K562 (cell line): ENCODE results near the gene EEF2. TPM values are rescaled to one million over a fixed set of nuclear protein-coding genes. Genes with fewer than 3 reads are reported as not detected.

Experiments
- ATAC-seq: fragments of 200-7000 bp; cut with Tn5 transposase; 3 replicates; pipeline ENCODE4 v1.9.1; 2020; ENCODE audit warnings: moderate library complexity
- BruUV-seq: library from RNA; stranded (reverse); fragments of 400-500 nt; replicated peaks from 2 replicates; lab custom pipeline; 2021; lab: Mats Ljungman, UMichigan
- CTCF ChIA-PET: fragments of 300-600 bp; formaldehyde crosslinking; extraction: SDS; loops from one replicate; lab custom pipeline; 2021; ENCODE audit warnings: low intra/inter-chr PET ratio; lab: Yijun Ruan, JAX
- POLR2A ChIA-PET: fragments of 300-600, 350-650 bp; sonication (Branson Sonifier 250); formaldehyde crosslinking; extraction: SDS; loops from one replicate; lab custom pipeline; 2021; ENCODE audit warnings: antibody characterized with exemption, inconsistent platforms; lab: Yijun Ruan, JAX
- DNase-seq, 4 experiments: peaks; one replicate each; pipeline versions ENCODE4 v3.0.0 to v3.0.0-alpha.2; 2011 to 2018; ENCODE audit warnings: low spot score in 3 of 4, mixed read lengths in 3 of 4; ENCODE audit errors: extremely low read depth in 1 of 4
- FAIRE-seq: peaks from 2 replicates; lab custom pipeline; 2011; peaks lifted over from hg19 to GRCh38; lab: Jason Lieb, UNC
- H2AFZ ChIP-seq: 2 replicates; pipeline ENCODE4 v1.6.0; 2011; ENCODE audit warnings: low read depth, low read length, control low read depth, inconsistent platforms
- H3K27ac ChIP-seq: fragments of 200-600 bp; 3 replicates; pipeline ENCODE4 v1.8.0; 2011; ENCODE audit warnings: low read depth, mild to moderate bottlenecking, control low read depth, inconsistent platforms, low read length, moderate library complexity, mixed read lengths; ENCODE audit errors: extremely low read depth
- H3K27me3 ChIP-seq, 2 experiments: fragments of 300-600 bp in 1 of 2; 2 replicates in 1 of 2; 3 replicates in 1 of 2; pipeline versions ENCODE4 v1.6.0 to v1.8.0; 2011; ENCODE audit warnings: inconsistent platforms in 2 of 2, low read length in 2 of 2, mild to moderate bottlenecking in 1 of 2, mixed read lengths in 1 of 2, moderate library complexity in 1 of 2; ENCODE audit not compliant: control insufficient read depth in 2 of 2, insufficient read depth in 2 of 2
- H3K36me3 ChIP-seq: fragments of 300-600 bp; 3 replicates; pipeline ENCODE4 v1.8.0; 2011; ENCODE audit warnings: mild to moderate bottlenecking, low read length, inconsistent platforms; ENCODE audit not compliant: control insufficient read depth, insufficient read depth
- H3K4me1 ChIP-seq, 2 experiments: fragments of 200-600 bp in 1 of 2; replicated peaks in 1 of 2; 2 replicates in 1 of 2; 3 replicates in 1 of 2; pipeline versions ENCODE4 v1.5.1 to v1.8.0; 2011; ENCODE audit warnings: inconsistent platforms in 2 of 2, low read length in 2 of 2, mild to moderate bottlenecking in 1 of 2, mixed read lengths in 1 of 2, moderate library complexity in 1 of 2; ENCODE audit not compliant: control insufficient read depth in 2 of 2, insufficient read depth in 2 of 2
- H3K4me2 ChIP-seq: 2 replicates; pipeline ENCODE4 v1.6.1; 2011; ENCODE audit warnings: low read length, control low read depth, inconsistent platforms, mixed read lengths; ENCODE audit not compliant: insufficient read depth
- H3K4me3 ChIP-seq: fragments of 200-600 bp; sonication (generic), shearing (Covaris generic); 2 replicates; pipeline ENCODE4 v1.5.1; 2016; ENCODE audit warnings: control low read depth, inconsistent platforms
- H3K79me2 ChIP-seq: fragments of 200-600 bp; 3 replicates; pipeline ENCODE4 v1.8.0; 2011; ENCODE audit warnings: low read length, inconsistent platforms; ENCODE audit not compliant: control insufficient read depth, insufficient read depth
- H3K9ac ChIP-seq, 2 experiments: 2 replicates each; pipeline versions ENCODE4 v1.6.0 to v1.6.1; 2011; ENCODE audit warnings: low read depth in 2 of 2, low read length in 2 of 2, control low read depth in 1 of 2, inconsistent platforms in 1 of 2, mild to moderate bottlenecking in 1 of 2, mixed read lengths in 1 of 2; ENCODE audit not compliant: insufficient read depth in 1 of 2
- H3K9me1 ChIP-seq: one replicate; pipeline ENCODE4 v1.6.0; 2011; ENCODE audit warnings: inconsistent platforms, mild to moderate bottlenecking, low read length, moderate library complexity; ENCODE audit not compliant: control insufficient read depth, insufficient read depth
- H3K9me3 ChIP-seq: replicated peaks from 2 replicates; pipeline ENCODE4 v1.5.1; 2011; ENCODE audit warnings: low read depth, low read length, inconsistent platforms; ENCODE audit not compliant: control insufficient read depth, insufficient read depth
- H4K20me1 ChIP-seq: replicated peaks from 2 replicates; pipeline ENCODE4 v1.6.1; 2011; ENCODE audit warnings: low read length, inconsistent platforms, mixed read lengths; ENCODE audit not compliant: control insufficient read depth, insufficient read depth
- CEBPB ChIP-seq: fragments of 450-650 bp; IDR thresholded peaks from 2 replicates; pipeline ENCODE4 v1.6.1; 2016; ENCODE audit warnings: missing genetic modification characterization, missing compliant biosample characterization
- DIDO1 ChIP-seq: fragments of 450-650 bp; IDR thresholded peaks from 2 replicates; pipeline ENCODE4 v1.6.1; 2016; ENCODE audit warnings: low read depth, missing biosample characterization, missing genetic modification characterization
- GATAD2A ChIP-seq: fragments of 450-650 bp; IDR thresholded peaks from 2 replicates; pipeline ENCODE4 v1.6.1; 2017
- GATAD2B ChIP-seq: fragments of 450-650 bp; IDR thresholded peaks from 2 replicates; pipeline ENCODE4 v1.6.1; 2017; ENCODE audit warnings: mild to moderate bottlenecking, borderline replicate concordance
- GTF2A2 ChIP-seq: IDR thresholded peaks from 2 replicates; pipeline ENCODE4 v1.6.1; 2016; ENCODE audit warnings: mild to moderate bottlenecking, missing genetic modification characterization, missing compliant biosample characterization
- HDAC8 ChIP-seq: fragments of 450-650 bp; IDR thresholded peaks from 2 replicates; pipeline ENCODE4 v1.6.1; 2016; ENCODE audit warnings: mild to moderate bottlenecking, missing genetic modification characterization, moderate library complexity, missing compliant biosample characterization
- NEUROD1 ChIP-seq: fragments of 150-350 bp; IDR thresholded peaks from 2 replicates; pipeline ENCODE4 v1.6.1; 2014; ENCODE audit warnings: borderline replicate concordance, low read length, low read depth; ENCODE audit not compliant: partially characterized antibody
- POLR3A ChIP-seq: IDR thresholded peaks from 2 replicates; pipeline ENCODE4 v1.6.1; 2011; ENCODE audit warnings: borderline replicate concordance, mild to moderate bottlenecking, moderate library complexity; ENCODE audit not compliant: insufficient read length, insufficient read depth; ENCODE audit errors: extremely low read depth
- TAF7 ChIP-seq: fragments of 450-650 bp; IDR thresholded peaks from 2 replicates; pipeline ENCODE4 v1.6.1; 2016; ENCODE audit warnings: missing genetic modification characterization, missing compliant biosample characterization
- ZNF121 ChIP-seq: sonication (generic); formaldehyde crosslinking; conservative IDR thresholded peaks from 2 replicates; pipeline ENCODE4 v1.8.0; 2022; ENCODE audit warnings: missing genetic modification reagents
- ZNF146 ChIP-seq: IDR thresholded peaks from one replicate; pipeline ENCODE4 v1.6.1; 2018; ENCODE audit warnings: missing compliant biosample characterization; ENCODE audit not compliant: unreplicated experiment
- ZNF263 ChIP-seq: sonication (generic); formaldehyde crosslinking; IDR thresholded peaks from 2 replicates; pipeline ENCODE4 v1.8.0; 2022; ENCODE audit warnings: mild to moderate bottlenecking, missing genetic modification reagents, borderline replicate concordance
- ZNF384 ChIP-seq: IDR thresholded peaks from 2 replicates; pipeline ENCODE4 v1.6.1; 2012; ENCODE audit warnings: low read depth, low read length, improper control_type of control experiment
- WGBS: fragments of 100-300 bp; shearing (Covaris generic); methylation state at CpG from one replicate; pipeline ENCODE4 v1.1.6; 2016; ENCODE audit warnings: low coverage, mixed read lengths; ENCODE audit not compliant: insufficient coverage; ENCODE audit errors: missing lambda C conversion rate; 5-methylcytosine and 5-hydroxymethylcytosine counted together
- in situ Hi-C: fragments of 300-500 bp; cut with MboI; formaldehyde crosslinking; loops from 4 replicates; pipeline ENCODE4 v1.15.0; 2018; ENCODE audit warnings: inconsistent platforms, mixed read lengths
- intact Hi-C: fragments of 100-400 bp; cut with micrococcal nuclease; formaldehyde crosslinking; loops from 2 replicates; pipeline ENCODE4 v1.14.2; 2022
- polyA plus RNA-seq, 8 experiments: library from polyadenylated mRNA; depleted of rRNA in 4 of 8; stranded (reverse) in 5 of 8; unstranded in 3 of 8; fragments of >200 nt; fragmentation: Nextera tagmentation in 2 of 8; fragmentation: Illumina TruSeq in 1 of 8; extraction: Ambion mirVana in 2 of 8; extraction: Trizol in 1 of 8; gene quantifications; 2 replicates each; pipeline versions ENCODE4 v1.2.1 to v1.2.3, GENCODE V29; 2011 to 2014; ENCODE audit warnings: inconsistent platforms in 1 of 8, missing spikeins in 1 of 8
- total RNA-seq, 7 experiments: library from RNA; depleted of rRNA in 6 of 7; stranded (reverse); fragments of >200 nt in 6 of 7; fragmentation: Illumina TruSeq in 2 of 7; extraction: Trizol in 2 of 7; gene quantifications; 2 replicates each; pipeline versions ENCODE4 v1.2.1 to v1.2.3, GENCODE V29; 2011 to 2021; ENCODE audit warnings: low replicate concordance in 1 of 7
- TF ChIP-seq, protein P1 (sequence below): fragments of 450-650 bp; IDR thresholded peaks from 2 replicates; pipeline ENCODE4 v1.6.1; 2016; ENCODE audit warnings: low read depth, mild to moderate bottlenecking, moderate library complexity
- TF ChIP-seq, protein P2 (sequence below): fragments of 250-450 bp; sonication (Bioruptor Pico); IDR thresholded peaks from 2 replicates; pipeline ENCODE4 v1.9.0; 2021; ENCODE audit warnings: mild to moderate bottlenecking
- TF ChIP-seq, protein P3 (sequence below): conservative IDR thresholded peaks from 2 replicates; pipeline ENCODE4 v1.6.1; 2011; ENCODE audit warnings: low read depth, mild to moderate bottlenecking, low read length; ENCODE audit not compliant: control insufficient read depth
- TF ChIP-seq, protein P4 (sequence below), 2 experiments: fragments of 150-350 bp in 1 of 2; IDR thresholded peaks; 2 replicates each; pipeline ENCODE4 v1.6.1; 2012 to 2016; ENCODE audit warnings: low read depth in 2 of 2, low read length in 2 of 2, mild to moderate bottlenecking in 1 of 2, moderate library complexity in 1 of 2

The EEF2 gene
- total and polyA plus RNA-seq, 9 of the 15 experiments (the other 6 are each of a cell fraction or from before 2014, with no cell fraction given): 372 to 3,003 (median 1,453) TPM

DNA sequence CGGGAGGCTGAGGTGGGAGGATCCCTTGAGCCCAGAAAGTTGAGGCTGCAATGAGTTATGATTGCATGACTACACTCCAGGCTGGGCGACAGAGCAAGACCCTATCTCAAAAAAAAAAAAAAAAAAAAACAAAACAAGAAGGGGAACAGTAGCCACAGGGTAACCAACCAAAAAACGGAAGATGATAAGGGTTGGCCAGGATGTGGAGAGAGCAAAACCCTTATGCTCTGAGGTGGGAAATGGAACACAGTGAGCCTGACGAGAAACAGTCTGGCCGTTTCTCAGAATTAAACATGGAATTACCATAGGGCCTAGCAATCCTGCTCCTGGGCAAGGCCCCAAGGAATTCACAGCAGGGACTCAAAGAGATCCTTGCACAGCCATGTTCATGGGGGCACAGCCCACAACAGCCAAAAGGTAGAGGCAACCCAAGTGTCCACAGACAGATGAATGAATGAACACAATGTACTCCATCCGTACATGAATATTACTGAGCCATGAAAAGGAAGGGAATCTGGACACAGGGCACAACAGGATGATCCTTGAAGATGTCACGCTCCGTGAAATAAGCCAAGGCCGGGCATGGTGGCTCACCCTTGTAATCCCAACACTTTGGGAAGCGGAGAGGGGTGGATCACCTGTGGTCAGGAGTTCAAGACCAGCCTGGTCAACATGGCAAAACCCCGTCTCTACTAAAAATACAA lies 41.1 kb downstream of the EEF2 start:
- Histone ChIP-seq H3K27ac (no peak overlapping the region), H2AFZ (no peak overlapping the region), H3K27me3 (no peaks in the 10 kb centered on the region), H3K4me3 (no peak overlapping the region), H3K9me3 (no peaks in the 10 kb centered on the region), H3K4me1 (peaks cover 0 to 17% of the 10 kb centered on the region in 2 experiments; a peak in 2 of 5 replicates), H4K20me1 (no peaks in the 10 kb centered on the region), H3K9me1 (no peaks in the 10 kb centered on the region), H3K36me3 (no peaks in the 10 kb centered on the region), H3K79me2 (no peaks in the 10 kb centered on the region), H3K4me2 (no peak overlapping the region), H3K9ac (no peak overlapping the region)
- ATAC-seq (no peak), DNase-seq (no peak), FAIRE-seq (peak; percentile 11)
- WGBS: 45% methylated on average over 10 of the region's 11 CpGs
- no TSS peak for BruUV-seq
- in situ Hi-C loops: no loop called here
- POLR2A ChIA-PET: interaction anchor here (0.7 kb wide), 1 partner anchor 843 kb away, joined by 3 read pairs; no protein-coding TSS in a partner anchor
- intact Hi-C loops: no loop called here
- CTCF ChIA-PET: no interaction called here
- TF ChIP-seq ZNF384 (0 out of 2 replicates have a peak, but pooled peaks have one; percentile 41), CEBPB (tag) (peak; percentile 6; the same call in 1 of the 2 replicates), ZNF146 (CRISPR knock-in tag) (peak; percentile 85), GATAD2B (no peak), ZNF263 (CRISPR knock-in tag) (no peak), GTF2A2 (no peak), DIDO1 (tag) (no peak), HDAC8 (tag) (no peak), NEUROD1 (no peak), POLR3A (no peak), ZNF121 (CRISPR knock-in tag) (peak; percentile 81), GATAD2A (no peak), TAF7 (tag) (no peak)
- TF ChIP-seq, protein P1, sequence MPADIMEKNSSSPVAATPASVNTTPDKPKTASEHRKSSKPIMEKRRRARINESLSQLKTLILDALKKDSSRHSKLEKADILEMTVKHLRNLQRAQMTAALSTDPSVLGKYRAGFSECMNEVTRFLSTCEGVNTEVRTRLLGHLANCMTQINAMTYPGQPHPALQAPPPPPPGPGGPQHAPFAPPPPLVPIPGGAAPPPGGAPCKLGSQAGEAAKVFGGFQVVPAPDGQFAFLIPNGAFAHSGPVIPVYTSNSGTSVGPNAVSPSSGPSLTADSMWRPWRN: no peak
- TF ChIP-seq, protein P2, sequence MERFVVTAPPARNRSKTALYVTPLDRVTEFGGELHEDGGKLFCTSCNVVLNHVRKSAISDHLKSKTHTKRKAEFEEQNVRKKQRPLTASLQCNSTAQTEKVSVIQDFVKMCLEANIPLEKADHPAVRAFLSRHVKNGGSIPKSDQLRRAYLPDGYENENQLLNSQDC (CRISPR knock-in tag): no peak
- TF ChIP-seq, protein P3, sequence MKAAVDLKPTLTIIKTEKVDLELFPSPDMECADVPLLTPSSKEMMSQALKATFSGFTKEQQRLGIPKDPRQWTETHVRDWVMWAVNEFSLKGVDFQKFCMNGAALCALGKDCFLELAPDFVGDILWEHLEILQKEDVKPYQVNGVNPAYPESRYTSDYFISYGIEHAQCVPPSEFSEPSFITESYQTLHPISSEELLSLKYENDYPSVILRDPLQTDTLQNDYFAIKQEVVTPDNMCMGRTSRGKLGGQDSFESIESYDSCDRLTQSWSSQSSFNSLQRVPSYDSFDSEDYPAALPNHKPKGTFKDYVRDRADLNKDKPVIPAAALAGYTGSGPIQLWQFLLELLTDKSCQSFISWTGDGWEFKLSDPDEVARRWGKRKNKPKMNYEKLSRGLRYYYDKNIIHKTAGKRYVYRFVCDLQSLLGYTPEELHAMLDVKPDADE: no peak
- TF ChIP-seq, protein P4, sequence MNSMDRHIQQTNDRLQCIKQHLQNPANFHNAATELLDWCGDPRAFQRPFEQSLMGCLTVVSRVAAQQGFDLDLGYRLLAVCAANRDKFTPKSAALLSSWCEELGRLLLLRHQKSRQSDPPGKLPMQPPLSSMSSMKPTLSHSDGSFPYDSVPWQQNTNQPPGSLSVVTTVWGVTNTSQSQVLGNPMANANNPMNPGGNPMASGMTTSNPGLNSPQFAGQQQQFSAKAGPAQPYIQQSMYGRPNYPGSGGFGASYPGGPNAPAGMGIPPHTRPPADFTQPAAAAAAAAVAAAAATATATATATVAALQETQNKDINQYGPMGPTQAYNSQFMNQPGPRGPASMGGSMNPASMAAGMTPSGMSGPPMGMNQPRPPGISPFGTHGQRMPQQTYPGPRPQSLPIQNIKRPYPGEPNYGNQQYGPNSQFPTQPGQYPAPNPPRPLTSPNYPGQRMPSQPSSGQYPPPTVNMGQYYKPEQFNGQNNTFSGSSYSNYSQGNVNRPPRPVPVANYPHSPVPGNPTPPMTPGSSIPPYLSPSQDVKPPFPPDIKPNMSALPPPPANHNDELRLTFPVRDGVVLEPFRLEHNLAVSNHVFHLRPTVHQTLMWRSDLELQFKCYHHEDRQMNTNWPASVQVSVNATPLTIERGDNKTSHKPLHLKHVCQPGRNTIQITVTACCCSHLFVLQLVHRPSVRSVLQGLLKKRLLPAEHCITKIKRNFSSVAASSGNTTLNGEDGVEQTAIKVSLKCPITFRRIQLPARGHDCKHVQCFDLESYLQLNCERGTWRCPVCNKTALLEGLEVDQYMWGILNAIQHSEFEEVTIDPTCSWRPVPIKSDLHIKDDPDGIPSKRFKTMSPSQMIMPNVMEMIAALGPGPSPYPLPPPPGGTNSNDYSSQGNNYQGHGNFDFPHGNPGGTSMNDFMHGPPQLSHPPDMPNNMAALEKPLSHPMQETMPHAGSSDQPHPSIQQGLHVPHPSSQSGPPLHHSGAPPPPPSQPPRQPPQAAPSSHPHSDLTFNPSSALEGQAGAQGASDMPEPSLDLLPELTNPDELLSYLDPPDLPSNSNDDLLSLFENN (IDR thresholded peaks at IDR 0.05; ENCODE audit: low read depth in 2 of 2, low read length in 2 of 2): no peak
